IPS-18a (cell line): ENCODE results near the gene GAGE12H.

Experiments used
- H3K27ac ChIP-seq: one replicate; pipeline ENCODE4 v1.5.1; 2013; ENCODE audit warnings: low read length
- H3K27me3 ChIP-seq: one replicate; pipeline ENCODE4 v1.6.1; 2013; ENCODE audit warnings: mild to moderate bottlenecking, low read length; ENCODE audit not compliant: control insufficient read depth, insufficient read depth
- H3K36me3 ChIP-seq: one replicate; pipeline ENCODE4 v1.6.1; 2013; ENCODE audit warnings: low read depth, low read length; ENCODE audit not compliant: control insufficient read depth
- H3K4me1 ChIP-seq: one replicate; pipeline ENCODE4 v1.6.1; 2013; ENCODE audit warnings: low read depth, low read length; ENCODE audit not compliant: control insufficient read depth
- H3K4me3 ChIP-seq: one replicate; pipeline ENCODE4 v1.5.1; 2013; ENCODE audit warnings: low read length
- H3K9ac ChIP-seq: one replicate; pipeline ENCODE4 v1.6.1; 2013; ENCODE audit warnings: mild to moderate bottlenecking, low read length, moderate library complexity
- H3K9me3 ChIP-seq: one replicate; pipeline ENCODE4 v1.6.1; 2013; ENCODE audit warnings: low read depth, low read length; ENCODE audit not compliant: control insufficient read depth

Gene GAGE12H

DNA sequence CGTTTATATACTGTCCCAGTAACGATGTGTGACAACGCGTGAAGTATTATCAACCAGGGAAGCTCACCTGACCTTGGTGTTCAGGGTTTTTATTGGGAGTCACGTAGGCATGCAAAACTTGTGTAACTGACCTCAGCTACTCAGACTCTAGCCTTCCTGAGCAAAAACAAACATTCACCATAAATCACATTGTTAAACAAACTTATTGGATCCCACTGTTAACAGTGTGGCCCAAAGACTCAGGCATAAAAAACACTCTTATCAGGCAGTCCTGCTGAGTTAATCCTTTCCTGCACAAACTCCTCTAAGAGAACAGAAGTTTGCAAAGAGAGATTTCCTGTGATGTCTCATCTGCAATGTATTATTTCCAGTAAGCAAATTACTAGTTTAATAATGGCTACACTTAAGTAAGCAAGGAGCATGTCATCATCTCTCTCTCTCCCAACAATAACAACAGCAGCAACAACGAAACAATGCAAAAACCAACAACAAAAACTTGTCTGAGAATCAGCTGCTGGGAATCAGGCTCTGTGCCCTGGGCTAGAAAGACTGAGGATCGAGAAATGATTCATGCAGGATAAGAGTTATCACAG, 31.1 kb downstream of the GAGE12H start:
- Histone ChIP-seq H3K36me3 (no peaks in the 10 kb centered on the region), H3K4me1 (no peaks in the 10 kb centered on the region), H3K27ac (no peak overlapping the region), H3K27me3 (no peaks in the 10 kb centered on the region), H3K9ac (no peak overlapping the region), H3K4me3 (no peak overlapping the region), H3K9me3 (peaks cover 14% of the 10 kb centered on the region)

DNA sequence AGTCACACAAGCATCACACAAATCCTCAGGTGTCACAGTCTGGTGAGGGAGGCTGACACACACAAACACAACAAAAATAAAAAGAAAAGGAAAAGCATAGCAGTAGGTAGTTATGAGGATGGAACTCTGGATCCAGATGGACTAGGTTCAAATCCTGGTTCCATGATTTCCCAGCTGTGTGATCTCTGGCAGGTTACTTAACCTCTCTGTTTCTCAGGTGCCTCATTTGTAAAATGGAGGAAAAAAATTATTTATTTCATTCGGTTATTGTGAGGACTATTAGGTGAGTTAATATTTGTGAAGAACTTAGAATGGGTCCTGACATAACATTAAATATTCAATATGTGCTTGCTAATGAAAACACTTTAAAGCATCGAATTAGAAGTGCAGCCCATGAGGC, 38.8 kb downstream of the GAGE12H start:
- Histone ChIP-seq H3K9ac (no peak overlapping the region), H3K4me1 (no peaks in the 10 kb centered on the region), H3K27ac (no peak overlapping the region), H3K9me3 (peaks cover 5% of the 10 kb centered on the region), H3K27me3 (no peaks in the 10 kb centered on the region), H3K36me3 (no peaks in the 10 kb centered on the region), H3K4me3 (no peak overlapping the region)

DNA sequence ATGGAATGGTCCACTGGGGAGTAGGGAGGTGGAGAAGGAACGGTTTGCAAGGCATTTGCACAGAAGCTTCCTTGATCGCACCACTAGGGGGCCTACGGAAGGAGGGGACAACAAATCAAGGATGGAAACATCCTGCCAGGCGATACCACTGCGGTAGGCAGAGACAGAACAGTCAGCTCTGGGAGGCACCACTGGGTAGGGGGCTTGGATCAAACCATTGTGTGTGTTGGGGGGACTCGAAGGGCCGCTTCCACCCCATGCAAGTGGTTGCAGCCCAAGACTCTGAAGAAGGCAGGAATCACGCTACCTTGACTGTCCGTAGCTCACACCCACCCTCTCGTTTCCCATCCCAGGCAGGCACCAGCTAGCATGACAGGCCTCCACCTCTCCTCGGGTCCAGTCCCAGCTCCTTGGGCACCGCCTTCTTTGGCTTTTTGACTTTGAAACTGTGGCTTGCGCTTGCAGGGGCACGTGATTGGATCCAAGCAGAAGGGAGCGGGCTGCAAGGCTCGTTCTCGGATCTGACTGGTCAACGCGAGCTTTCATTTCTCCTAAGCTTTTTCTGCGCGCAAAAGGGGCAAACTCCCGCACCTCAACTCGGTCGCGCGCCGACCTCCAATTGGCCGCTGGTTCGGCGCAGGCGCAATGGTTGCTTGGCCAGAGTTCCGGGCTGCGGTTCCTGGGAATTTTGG, 47.5 kb downstream of the GAGE12H start:
- peaks cover 17% of the 10 kb centered on the region for H3K9me3 ChIP-seq
- H3K4me3 ChIP-seq, result no peak overlapping the region
- H3K4me1 ChIP-seq, result no peaks in the 10 kb centered on the region
- no peak overlapping the region for H3K27ac ChIP-seq
- H3K36me3 ChIP-seq, result no peaks in the 10 kb centered on the region
- no peak overlapping the region for H3K9ac ChIP-seq
- no peaks in the 10 kb centered on the region for H3K27me3 ChIP-seq
